H1 (cell line): ENCODE measurements around the gene OXA1L.

ENCODE experiments used
- BCL11A ChIP-seq, 2 experiments: IDR thresholded peaks; one replicate each; pipeline ENCODE4 v1.6.1; 2011; ENCODE audit warnings: low read depth in 2 of 2, low read length in 2 of 2, mild to moderate bottlenecking in 2 of 2
- CTCF ChIP-seq, 3 experiments: IDR thresholded peaks; 1 replicate in 2 of 3; 2 replicates in 1 of 3; pipeline versions ENCODE4 v1.5.1 to v1.6.1; 2011; ENCODE audit warnings: low read length in 3 of 3, mild to moderate bottlenecking in 3 of 3, inconsistent platforms in 2 of 3, low read depth in 1 of 3, moderate library complexity in 1 of 3; ENCODE audit not compliant: insufficient read depth in 1 of 3; ENCODE audit errors: control extremely low read depth in 1 of 3
- EZH2 ChIP-seq: fragments of 200-600 bp; sonication (generic); IDR thresholded peaks from 2 replicates; pipeline ENCODE4 v1.7.1; 2012; ENCODE audit warnings: low read depth, mild to moderate bottlenecking, moderate library complexity, low read length, inconsistent platforms; ENCODE audit not compliant: severe bottlenecking
- JUN ChIP-seq: IDR thresholded peaks from 2 replicates; pipeline ENCODE4 v1.6.1; 2011; ENCODE audit warnings: low read depth, mild to moderate bottlenecking, improper control_type of control experiment, low read length
- POLR2AphosphoS5 ChIP-seq: IDR thresholded peaks from 2 replicates; pipeline ENCODE4 v1.6.1; 2011; ENCODE audit warnings: low read depth, low read length
- RAD21 ChIP-seq, 2 experiments: IDR thresholded peaks in 1 of 2; conservative IDR thresholded peaks in 1 of 2; 2 replicates each; pipeline ENCODE4 v1.6.1; 2011; ENCODE audit warnings: low read depth in 2 of 2, low read length in 2 of 2, improper control_type of control experiment in 1 of 2, inconsistent platforms in 1 of 2, mild to moderate bottlenecking in 1 of 2, moderate library complexity in 1 of 2
- SUZ12 ChIP-seq: fragments of 200-600 bp; sonication (generic); IDR thresholded peaks from 2 replicates; pipeline ENCODE4 v1.6.1; 2012; ENCODE audit warnings: mild to moderate bottlenecking, inconsistent platforms, low read length, moderate library complexity, mixed read lengths
- TBP ChIP-seq: IDR thresholded peaks from 2 replicates; pipeline ENCODE4 v1.6.1; 2011; ENCODE audit warnings: low read depth, low read length, improper control_type of control experiment
- TEAD4 ChIP-seq: IDR thresholded peaks from 2 replicates; pipeline ENCODE4 v1.6.1; 2012; ENCODE audit warnings: low read depth, low read length, inconsistent platforms, mixed read lengths
- ZNF274 ChIP-seq: IDR thresholded peaks from 2 replicates; pipeline ENCODE4 v1.7.0; 2012; ENCODE audit warnings: low read length, borderline replicate concordance; ENCODE audit errors: extremely low read depth

DNA sequence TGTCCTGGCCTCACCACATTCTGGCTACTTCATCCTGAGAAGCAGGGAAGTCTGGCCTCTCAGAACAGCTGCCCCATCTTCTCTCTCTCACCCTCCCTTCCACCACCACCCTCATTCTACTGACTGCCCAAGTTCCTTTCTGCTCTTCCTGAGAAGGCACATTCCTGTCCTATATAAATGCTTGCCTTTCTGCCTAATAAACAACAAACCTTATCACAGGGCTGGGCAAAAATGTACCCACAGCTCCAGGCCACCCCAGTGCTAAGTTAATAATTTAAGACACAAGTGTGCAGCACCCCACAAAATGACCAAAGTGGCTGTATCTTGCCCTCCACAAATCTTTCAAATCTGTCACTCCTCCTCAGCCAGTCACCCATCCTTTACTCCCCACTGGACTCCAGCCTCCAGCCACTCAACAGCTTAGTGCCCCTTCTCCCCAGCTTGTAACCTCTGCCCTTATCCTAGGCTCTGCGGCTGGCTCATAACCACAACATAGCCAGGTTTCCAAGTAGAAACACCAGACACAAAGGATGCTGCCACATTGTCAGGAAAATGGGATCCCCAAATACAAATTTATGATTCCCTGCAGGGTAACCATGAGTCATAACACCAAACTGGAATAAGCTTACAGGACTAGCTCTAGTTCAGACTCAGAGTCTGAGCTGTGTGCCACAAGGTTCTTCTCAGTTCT lies 15.0 kb downstream of the OXA1L start:
- no peak for TF ChIP-seq EZH2
- TF ChIP-seq JUN: no peak
- no peak for TF ChIP-seq CTCF (IDR thresholded peaks at IDR 0.05; ENCODE audit: control extremely low read depth in 1 of 3, insufficient read depth in 1 of 3, low read depth in 1 of 3, low read length in 3 of 3)
- no peak for TF ChIP-seq POLR2AphosphoS5
- TF ChIP-seq TEAD4: no peak
- no peak for TF ChIP-seq ZNF274
- no peak for TF ChIP-seq SUZ12
- no peak for TF ChIP-seq TBP
- no peak for TF ChIP-seq BCL11A (IDR thresholded peaks at IDR 0.05; ENCODE audit: low read depth in 2 of 2, low read length in 2 of 2)
- TF ChIP-seq RAD21 (IDR thresholded peaks at IDR 0.05 in 1 of 2, conservative IDR thresholded peaks at IDR 0.05 in 1 of 2; ENCODE audit: low read depth in 2 of 2, low read length in 2 of 2): no peak
